ENCODE measurements around the gene KIF24.

DNA sequence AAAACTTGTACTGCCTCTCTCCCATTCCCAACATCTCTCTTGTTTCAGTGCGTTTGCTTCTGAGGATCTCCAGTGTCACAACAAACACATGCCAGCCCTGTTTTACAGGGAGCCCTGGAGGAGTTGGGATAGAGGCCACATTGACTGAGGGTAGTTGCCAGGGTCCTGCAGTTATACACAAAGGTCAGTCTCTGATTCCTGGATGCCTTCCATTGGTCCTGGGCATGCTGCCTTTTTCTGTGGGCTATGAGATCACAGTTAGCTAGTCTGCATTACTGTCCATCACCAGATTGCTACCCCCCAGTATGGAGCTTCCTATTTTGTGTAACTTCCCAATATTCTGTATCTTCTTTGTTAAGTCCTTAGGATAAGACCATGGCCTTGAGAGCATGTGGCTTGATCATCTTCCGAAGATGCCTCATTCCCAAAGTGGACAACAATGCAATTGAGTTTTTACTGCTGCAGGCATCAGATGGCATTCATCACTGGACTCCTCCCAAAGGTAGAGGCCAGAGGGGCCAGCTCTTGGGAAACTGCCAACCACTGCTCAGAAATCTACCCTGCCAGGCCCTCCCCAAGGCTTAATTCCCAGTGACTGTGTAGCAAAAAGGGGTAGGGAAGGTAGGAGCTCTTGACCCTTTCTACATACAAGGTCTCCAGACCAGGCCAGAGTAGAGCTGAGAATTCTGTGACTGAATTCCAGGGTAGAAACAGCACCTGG, 9.8 kb upstream of the KIF24 start:
- TF ChIP-seq, protein P1, sequence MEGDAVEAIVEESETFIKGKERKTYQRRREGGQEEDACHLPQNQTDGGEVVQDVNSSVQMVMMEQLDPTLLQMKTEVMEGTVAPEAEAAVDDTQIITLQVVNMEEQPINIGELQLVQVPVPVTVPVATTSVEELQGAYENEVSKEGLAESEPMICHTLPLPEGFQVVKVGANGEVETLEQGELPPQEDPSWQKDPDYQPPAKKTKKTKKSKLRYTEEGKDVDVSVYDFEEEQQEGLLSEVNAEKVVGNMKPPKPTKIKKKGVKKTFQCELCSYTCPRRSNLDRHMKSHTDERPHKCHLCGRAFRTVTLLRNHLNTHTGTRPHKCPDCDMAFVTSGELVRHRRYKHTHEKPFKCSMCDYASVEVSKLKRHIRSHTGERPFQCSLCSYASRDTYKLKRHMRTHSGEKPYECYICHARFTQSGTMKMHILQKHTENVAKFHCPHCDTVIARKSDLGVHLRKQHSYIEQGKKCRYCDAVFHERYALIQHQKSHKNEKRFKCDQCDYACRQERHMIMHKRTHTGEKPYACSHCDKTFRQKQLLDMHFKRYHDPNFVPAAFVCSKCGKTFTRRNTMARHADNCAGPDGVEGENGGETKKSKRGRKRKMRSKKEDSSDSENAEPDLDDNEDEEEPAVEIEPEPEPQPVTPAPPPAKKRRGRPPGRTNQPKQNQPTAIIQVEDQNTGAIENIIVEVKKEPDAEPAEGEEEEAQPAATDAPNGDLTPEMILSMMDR (IDR thresholded peaks at IDR 0.05), result no peak
- TF ChIP-seq POLR2A (IDR thresholded peaks at IDR 0.05), result no peak
- TF ChIP-seq POLR2AphosphoS5 (IDR thresholded peaks at IDR 0.05), result no peak
